GM12878 (cell line): ENCODE results near the gene SSH2. TPM values are rescaled to one million over a fixed set of nuclear protein-coding genes. Genes with fewer than 3 reads are reported as not detected.

Experiments
- ATAC-seq: fragments of 200-7000 bp; cut with Tn5 transposase; 3 replicates; pipeline ENCODE4 v1.9.1; 2020; ENCODE audit warnings: mild to moderate bottlenecking, moderate library complexity
- BruUV-seq: library from RNA; stranded (reverse); fragments of 400-500 nt; replicated peaks from 2 replicates; lab custom pipeline; 2021; lab: Mats Ljungman, UMichigan
- CTCF ChIA-PET: fragments of 300-600 bp; sonication (Branson Sonifier 250); formaldehyde crosslinking; extraction: SDS; loops from one replicate; lab custom pipeline; 2021; ENCODE audit warnings: inconsistent platforms; lab: Yijun Ruan, JAX
- POLR2A ChIA-PET: fragments of 350-600 bp; formaldehyde crosslinking; extraction: SDS; loops from one replicate; lab custom pipeline; 2021; ENCODE audit warnings: inconsistent platforms; lab: Charles Lee
- RAD21 ChIA-PET: fragments of 300-600 bp; sonication (Branson Sonifier 250); formaldehyde crosslinking; loops from one replicate; lab custom pipeline; 2023; ENCODE audit warnings: antibody characterized with exemption; ENCODE audit not compliant: unreplicated experiment; lab: Charles Lee
- SMC1A ChIA-PET: fragments of 300-600 bp; sonication (Branson Sonifier 250); formaldehyde crosslinking; loops from one replicate; lab custom pipeline; 2023; ENCODE audit not compliant: unreplicated experiment, uncharacterized antibody; lab: Charles Lee
- DNase-seq: peaks from one replicate; pipeline ENCODE4 v3.0.0-alpha.2; 2011; ENCODE audit warnings: low read depth, low spot score
- FAIRE-seq: peaks from 3 replicates; lab custom pipeline; 2011; peaks lifted over from hg19 to GRCh38; lab: Jason Lieb, UNC
- H2AFZ ChIP-seq: 2 replicates; pipeline ENCODE4 v1.6.0; 2011; ENCODE audit warnings: low read depth, low read length, control low read depth; ENCODE audit not compliant: control insufficient read depth
- H3K27ac ChIP-seq: 2 replicates; pipeline ENCODE4 v1.5.1; 2011; ENCODE audit warnings: control low read depth; ENCODE audit not compliant: control insufficient read depth, insufficient read depth
- H3K27me3 ChIP-seq, 2 experiments: replicated peaks in 1 of 2; 2 replicates each; pipeline versions ENCODE4 v1.6.0 to v1.6.1; 2011; ENCODE audit warnings: low read length in 1 of 2; ENCODE audit not compliant: control insufficient read depth in 2 of 2, insufficient read depth in 2 of 2
- H3K36me3 ChIP-seq, 2 experiments: 2 replicates each; pipeline ENCODE4 v1.5.1; 2011; ENCODE audit warnings: low read length in 1 of 2; ENCODE audit not compliant: control insufficient read depth in 2 of 2, insufficient read depth in 2 of 2
- H3K4me1 ChIP-seq: 2 replicates; pipeline ENCODE4 v1.6.1; 2011; ENCODE audit warnings: mild to moderate bottlenecking, low read length, moderate library complexity, mixed read lengths; ENCODE audit not compliant: control insufficient read depth, insufficient read depth
- H3K4me2 ChIP-seq: 2 replicates; pipeline ENCODE4 v1.6.0; 2011; ENCODE audit warnings: control low read depth; ENCODE audit not compliant: control insufficient read depth, insufficient read depth
- H3K4me3 ChIP-seq: fragments of 200-600 bp; sonication (generic); 2 replicates; pipeline ENCODE4 v1.5.1; 2016
- H3K79me2 ChIP-seq: 2 replicates; pipeline ENCODE4 v1.6.0; 2011; ENCODE audit warnings: low read length; ENCODE audit not compliant: control insufficient read depth, insufficient read depth
- H3K9ac ChIP-seq: 2 replicates; pipeline ENCODE4 v1.8.0; 2011; ENCODE audit warnings: low read length, control low read depth, mixed read lengths; ENCODE audit not compliant: control insufficient read depth, insufficient read depth
- H3K9me3 ChIP-seq: replicated peaks from 3 replicates; pipeline ENCODE4 v1.5.1; 2011; ENCODE audit warnings: mild to moderate bottlenecking, low read length; ENCODE audit not compliant: control insufficient read depth, insufficient read depth
- H4K20me1 ChIP-seq: 2 replicates; pipeline ENCODE4 v1.6.0; 2011; ENCODE audit not compliant: control insufficient read depth, insufficient read depth
- ATF7 ChIP-seq: fragments of 450-650 bp; IDR thresholded peaks from 2 replicates; pipeline ENCODE4 v1.6.1; 2016; ENCODE audit warnings: low read depth, mild to moderate bottlenecking
- CBX5 ChIP-seq: sonication (generic); IDR thresholded peaks from 2 replicates; pipeline ENCODE4 v1.6.1; 2016; ENCODE audit warnings: low read depth, moderate library complexity, mild to moderate bottlenecking, inconsistent platforms
- ESRRA ChIP-seq: IDR thresholded peaks from 2 replicates; pipeline ENCODE4 v1.6.1; 2012; ENCODE audit warnings: mild to moderate bottlenecking, low read length, improper control_type of control experiment
- FOXM1 ChIP-seq: IDR thresholded peaks from 2 replicates; pipeline ENCODE4 v1.6.1; 2012; ENCODE audit warnings: low read depth, mild to moderate bottlenecking, inconsistent platforms, low read length, moderate library complexity
- GABPA ChIP-seq: IDR thresholded peaks from 2 replicates; pipeline ENCODE4 v1.6.1; 2014; ENCODE audit warnings: antibody characterized with exemption, low read depth, mild to moderate bottlenecking, inconsistent platforms
- NFXL1 ChIP-seq: fragments of 450-650 bp; IDR thresholded peaks from 2 replicates; pipeline ENCODE4 v1.6.1; 2017; ENCODE audit warnings: antibody characterized with exemption, mild to moderate bottlenecking, borderline replicate concordance
- NFYB ChIP-seq: IDR thresholded peaks from 2 replicates; pipeline ENCODE4 v1.6.1; 2011; ENCODE audit warnings: low read depth, mild to moderate bottlenecking, low read length, improper control_type of control experiment, moderate library complexity; ENCODE audit not compliant: insufficient read depth
- NKRF ChIP-seq: fragments of 450-650 bp; conservative IDR thresholded peaks from 2 replicates; pipeline ENCODE4 v1.6.1; 2017; ENCODE audit warnings: mild to moderate bottlenecking, moderate library complexity
- PML ChIP-seq: IDR thresholded peaks from 2 replicates; pipeline ENCODE4 v1.6.1; 2012; ENCODE audit warnings: low read length, inconsistent platforms
- POLR2AphosphoS2 ChIP-seq: IDR thresholded peaks from 2 replicates; pipeline ENCODE4 v1.6.1; 2011; ENCODE audit warnings: low read depth, mild to moderate bottlenecking, low read length, improper control_type of control experiment, moderate library complexity
- RFX5 ChIP-seq: IDR thresholded peaks from 2 replicates; pipeline ENCODE4 v1.6.1; 2011; ENCODE audit warnings: low read depth, low read length, improper control_type of control experiment
- TBL1XR1 ChIP-seq: IDR thresholded peaks from 2 replicates; pipeline ENCODE4 v1.6.1; 2012; ENCODE audit warnings: low read depth, low read length, improper control_type of control experiment
- ZNF622 ChIP-seq: fragments of 450-650 bp; IDR thresholded peaks from 2 replicates; pipeline ENCODE4 v1.6.1; 2017; ENCODE audit warnings: mild to moderate bottlenecking, inconsistent platforms
- in situ Hi-C: fragments of 300-500 bp; cut with MboI; formaldehyde crosslinking; loops from 9 replicates; pipeline ENCODE4 v1.14.3; 2018; ENCODE audit warnings: mixed read lengths
- intact Hi-C: fragments of 100-400 bp; cut with micrococcal nuclease; formaldehyde crosslinking; loops from one replicate; pipeline ENCODE4 v1.14.2; 2022; ENCODE audit not compliant: unreplicated experiment
- polyA plus RNA-seq, 11 experiments: library from polyadenylated mRNA; depleted of rRNA in 4 of 11; unstranded in 6 of 11; stranded (reverse) in 5 of 11; fragments of >200 nt; fragmentation: Nextera tagmentation in 4 of 11; fragmentation: Illumina TruSeq in 1 of 11; extraction: Ambion mirVana in 4 of 11; extraction: Trizol in 1 of 11; gene quantifications; 1 replicate in 1 of 11; 2 replicates in 10 of 11; pipeline versions ENCODE4 v1.2.1 to v1.2.3, GENCODE V29; 2011 to 2016; ENCODE audit warnings: inconsistent platforms in 2 of 11, missing spikeins in 2 of 11, low read depth in 1 of 11
- total RNA-seq, 4 experiments: library from RNA; depleted of rRNA in 3 of 4; stranded (reverse); fragments of >200 nt in 3 of 4; fragmentation: Illumina TruSeq in 1 of 4; extraction: Trizol in 1 of 4; gene quantifications; 2 replicates each; pipeline versions ENCODE4 v1.2.1 to v1.2.3, GENCODE V29; 2013 to 2021
- TF ChIP-seq, protein P1 (sequence below): fragments of 450-650 bp; IDR thresholded peaks from 2 replicates; pipeline ENCODE4 v1.6.1; 2018; ENCODE audit warnings: mild to moderate bottlenecking, low read depth, moderate library complexity; ENCODE audit not compliant: partially characterized antibody
- TF ChIP-seq, protein P2 (sequence below): fragments of 450-650 bp; IDR thresholded peaks from 2 replicates; pipeline ENCODE4 v1.6.1; 2017; ENCODE audit warnings: mild to moderate bottlenecking, low read depth, inconsistent platforms; ENCODE audit not compliant: poor library complexity, severe bottlenecking

Gene SSH2
- total and polyA plus RNA-seq, 10 of the 15 experiments (the other 5 are each of a cell fraction or from before 2014, with no cell fraction given) = 9.3 to 65.9 (median 34.0) TPM

DNA sequence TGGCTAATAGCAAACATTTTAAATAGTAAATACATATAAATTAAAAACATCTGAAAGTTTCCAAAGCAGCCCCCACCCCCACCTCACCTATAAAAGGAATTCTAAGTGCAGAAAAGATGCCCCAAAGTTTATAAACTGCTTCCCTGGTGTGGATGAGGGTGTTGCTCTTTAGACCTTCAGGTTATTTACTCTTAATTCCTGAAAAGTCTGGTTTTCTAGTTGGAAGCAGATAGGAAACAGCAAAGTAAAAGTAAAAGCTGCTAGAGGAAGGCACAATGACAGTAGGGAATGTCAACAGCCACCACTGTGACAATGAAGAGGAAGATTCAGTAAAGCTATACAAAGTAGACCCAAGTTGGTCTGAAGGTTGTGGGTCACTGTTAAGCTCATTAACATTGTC, 37.8 kb downstream of the SSH2 start:
- H3K4me2 ChIP-seq = no peak overlapping the region

More for the DNA sequence above, 37.8 kb downstream of the SSH2 start:
- Histone ChIP-seq H2AFZ (no peak overlapping the region), H3K4me1 (no peaks in the 10 kb centered on the region; the same call in 1 of the 2 replicates)
- TF ChIP-seq, protein P1, sequence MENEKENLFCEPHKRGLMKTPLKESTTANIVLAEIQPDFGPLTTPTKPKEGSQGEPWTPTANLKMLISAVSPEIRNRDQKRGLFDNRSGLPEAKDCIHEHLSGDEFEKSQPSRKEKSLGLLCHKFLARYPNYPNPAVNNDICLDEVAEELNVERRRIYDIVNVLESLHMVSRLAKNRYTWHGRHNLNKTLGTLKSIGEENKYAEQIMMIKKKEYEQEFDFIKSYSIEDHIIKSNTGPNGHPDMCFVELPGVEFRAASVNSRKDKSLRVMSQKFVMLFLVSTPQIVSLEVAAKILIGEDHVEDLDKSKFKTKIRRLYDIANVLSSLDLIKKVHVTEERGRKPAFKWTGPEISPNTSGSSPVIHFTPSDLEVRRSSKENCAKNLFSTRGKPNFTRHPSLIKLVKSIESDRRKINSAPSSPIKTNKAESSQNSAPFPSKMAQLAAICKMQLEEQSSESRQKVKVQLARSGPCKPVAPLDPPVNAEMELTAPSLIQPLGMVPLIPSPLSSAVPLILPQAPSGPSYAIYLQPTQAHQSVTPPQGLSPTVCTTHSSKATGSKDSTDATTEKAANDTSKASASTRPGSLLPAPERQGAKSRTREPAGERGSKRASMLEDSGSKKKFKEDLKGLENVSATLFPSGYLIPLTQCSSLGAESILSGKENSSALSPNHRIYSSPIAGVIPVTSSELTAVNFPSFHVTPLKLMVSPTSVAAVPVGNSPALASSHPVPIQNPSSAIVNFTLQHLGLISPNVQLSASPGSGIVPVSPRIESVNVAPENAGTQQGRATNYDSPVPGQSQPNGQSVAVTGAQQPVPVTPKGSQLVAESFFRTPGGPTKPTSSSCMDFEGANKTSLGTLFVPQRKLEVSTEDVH = no peak
- TF ChIP-seq ZNF622 (no peak), PML (no peak), NFYB (no peak), NFXL1 (no peak), FOXM1 (no peak), ESRRA (no peak), POLR2AphosphoS2 (no peak), CBX5 (no peak), GABPA (no peak), NKRF (no peak), RFX5 (no peak), ATF7 (no peak), TBL1XR1 (no peak)
- TF ChIP-seq, protein P2, sequence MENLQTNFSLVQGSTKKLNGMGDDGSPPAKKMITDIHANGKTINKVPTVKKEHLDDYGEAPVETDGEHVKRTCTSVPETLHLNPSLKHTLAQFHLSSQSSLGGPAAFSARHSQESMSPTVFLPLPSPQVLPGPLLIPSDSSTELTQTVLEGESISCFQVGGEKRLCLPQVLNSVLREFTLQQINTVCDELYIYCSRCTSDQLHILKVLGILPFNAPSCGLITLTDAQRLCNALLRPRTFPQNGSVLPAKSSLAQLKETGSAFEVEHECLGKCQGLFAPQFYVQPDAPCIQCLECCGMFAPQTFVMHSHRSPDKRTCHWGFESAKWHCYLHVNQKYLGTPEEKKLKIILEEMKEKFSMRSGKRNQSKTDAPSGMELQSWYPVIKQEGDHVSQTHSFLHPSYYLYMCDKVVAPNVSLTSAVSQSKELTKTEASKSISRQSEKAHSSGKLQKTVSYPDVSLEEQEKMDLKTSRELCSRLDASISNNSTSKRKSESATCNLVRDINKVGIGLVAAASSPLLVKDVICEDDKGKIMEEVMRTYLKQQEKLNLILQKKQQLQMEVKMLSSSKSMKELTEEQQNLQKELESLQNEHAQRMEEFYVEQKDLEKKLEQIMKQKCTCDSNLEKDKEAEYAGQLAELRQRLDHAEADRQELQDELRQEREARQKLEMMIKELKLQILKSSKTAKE = no peak
- TF ChIP-seq, all 136 proteins: peak for 0
- in situ Hi-C loops = no loop called here
- BruUV-seq = no TSS peak
- intact Hi-C loops = no loop called here
- Histone ChIP-seq H3K79me2 (peaks cover 8% of the 10 kb centered on the region), H3K36me3 (0 out of 4 replicates have a peak, but pooled peaks cover 0 to 5% of the 10 kb centered on the region in 2 experiments), H3K9ac (no peak overlapping the region), H3K4me3 (no peak overlapping the region), H3K27ac (no peak overlapping the region), H4K20me1 (no peaks in the 10 kb centered on the region; the same call in 1 of the 2 replicates), H3K9me3 (no peaks in the 10 kb centered on the region; the same call in 1 of the 3 replicates), H3K27me3 (no peaks in the 10 kb centered on the region)
- FAIRE-seq = no peak
- SMC1A ChIA-PET = interaction anchor here (1.0 to 2.3 kb wide), 8 partner anchors 17 to 129 kb away, joined by 3 to 14 read pairs (median 4); partner anchors contain the start of gene SSH2
- CTCF ChIA-PET = interaction anchor here (0.6 to 1.4 kb wide), 9 partner anchors 17 to 113 kb away, joined by 3 to 5 read pairs (median 3); no protein-coding TSS in a partner anchor
- RAD21 ChIA-PET = interaction anchor here (0.8 to 2.3 kb wide), 4 partner anchors 24 to 85 kb away, joined by 3 to 10 read pairs (median 5); no protein-coding TSS in a partner anchor
- DNase-seq = no peak
- no peak for ATAC-seq
- POLR2A ChIA-PET = interaction anchor here (1.2 kb wide), 1 partner anchor 14 kb away, joined by 3 read pairs; no protein-coding TSS in a partner anchor
